GM21825 (cell line): ENCODE results near the gene RASEF.

ENCODE experiments used
- ATAC-seq: cut with Tn5 transposase; IDR thresholded peaks from one replicate; pipeline ENCODE4 v1.9.1; 2021; ENCODE audit warnings: mild to moderate bottlenecking, moderate library complexity; ENCODE audit not compliant: unreplicated experiment

The RASEF gene

GRCh38 chr9:83013867-83014605 is 48.9 kb downstream of the RASEF start:
- ATAC-seq, result no peak

DNA sequence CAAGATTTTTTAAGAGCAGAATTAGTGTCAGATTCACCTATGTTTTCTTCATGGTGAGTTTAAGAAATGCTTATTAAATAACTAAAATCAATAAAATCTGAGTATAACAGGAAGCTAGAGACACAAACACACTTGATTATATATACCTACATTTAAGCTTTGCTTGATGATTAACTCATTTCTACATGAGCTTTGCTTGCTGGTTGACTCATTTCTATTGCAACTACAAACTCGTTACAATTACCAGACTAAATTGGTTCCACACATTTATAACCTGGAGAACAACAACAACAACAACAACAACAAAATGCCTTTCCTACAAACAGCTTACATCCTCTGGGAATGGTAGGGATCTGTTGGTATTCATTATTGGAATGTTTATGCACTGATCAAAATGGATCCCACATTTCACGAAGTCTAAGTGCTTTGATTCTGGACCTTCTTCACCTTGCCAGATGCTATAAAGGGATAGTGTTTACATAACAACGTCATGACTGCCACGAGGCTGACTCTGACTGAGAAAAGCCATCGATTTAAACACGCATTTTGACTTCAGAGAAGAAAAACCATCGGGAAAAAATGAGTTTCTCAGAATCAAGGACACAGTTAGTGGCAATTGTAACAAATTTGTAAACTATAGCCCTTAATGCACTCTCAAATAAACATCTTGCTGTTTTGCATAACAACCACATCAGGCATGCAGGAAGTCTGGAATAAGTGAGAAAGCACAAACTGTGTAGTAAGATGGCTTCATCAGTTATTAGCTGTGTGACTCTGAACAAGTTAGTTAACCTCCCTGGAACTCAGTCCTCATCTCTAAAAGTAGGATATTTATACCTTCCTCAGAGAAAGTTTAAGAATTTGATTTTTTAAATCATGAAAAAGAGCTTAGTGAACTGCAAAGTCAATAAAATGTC is 49.8 kb downstream of the RASEF start:
- ATAC-seq, result no peak

- ATAC-seq, result no peak
Measured at GRCh38 chr9:83012168-83012921, 50.6 kb downstream of the RASEF start.

DNA sequence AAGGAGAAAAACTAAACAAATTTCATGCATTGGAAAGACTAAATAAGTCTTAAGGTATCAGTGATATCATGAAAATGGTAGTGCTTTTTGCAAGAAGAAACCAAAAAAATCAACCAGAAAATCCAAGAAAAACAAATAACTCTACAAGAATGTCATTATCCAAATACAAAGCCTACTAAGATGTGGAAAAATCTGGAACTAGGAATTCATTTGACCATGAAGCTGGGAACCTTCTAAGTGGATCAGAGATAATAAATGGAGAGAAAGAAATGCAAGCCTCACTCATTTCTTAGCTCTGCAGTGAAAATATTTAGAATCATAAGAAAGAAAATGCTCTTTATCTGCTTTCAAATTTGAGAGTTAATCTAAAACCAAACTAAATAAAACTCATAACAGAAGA is 51.3 kb downstream of the RASEF start:
- no peak for ATAC-seq

GRCh38 chr9:83007521-83008300 is 55.2 kb downstream of the RASEF start:
- ATAC-seq, result no peak

GRCh38 chr9:83006378-83006777 is 56.6 kb downstream of the RASEF start:
- no peak for ATAC-seq

DNA sequence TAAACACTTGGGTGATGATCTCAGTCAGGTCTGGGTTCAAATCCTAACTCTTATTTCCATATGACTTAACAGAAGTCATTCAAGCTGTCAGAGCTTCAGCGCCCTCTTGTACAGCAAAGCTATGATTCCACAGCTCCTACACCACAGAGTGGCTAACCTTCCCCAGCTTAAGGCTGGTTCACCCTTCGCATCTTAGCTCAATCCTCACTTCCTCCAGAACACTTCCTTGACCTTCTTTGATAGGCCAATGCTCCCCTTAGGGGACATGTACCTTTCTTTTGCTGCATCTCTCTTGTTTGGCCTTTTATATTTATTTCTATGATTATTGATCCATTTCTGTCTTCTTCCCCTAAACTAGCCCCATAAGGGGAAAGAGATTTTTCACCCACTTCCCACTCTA is 57.0 kb downstream of the RASEF start:
- no peak for ATAC-seq

GRCh38 chr9:83005361-83005760 is 57.6 kb downstream of the RASEF start:
- ATAC-seq, result no peak

- ATAC-seq, result no peak
Measured at GRCh38 chr9:83002329-83002728, 60.6 kb downstream of the RASEF start.

DNA sequence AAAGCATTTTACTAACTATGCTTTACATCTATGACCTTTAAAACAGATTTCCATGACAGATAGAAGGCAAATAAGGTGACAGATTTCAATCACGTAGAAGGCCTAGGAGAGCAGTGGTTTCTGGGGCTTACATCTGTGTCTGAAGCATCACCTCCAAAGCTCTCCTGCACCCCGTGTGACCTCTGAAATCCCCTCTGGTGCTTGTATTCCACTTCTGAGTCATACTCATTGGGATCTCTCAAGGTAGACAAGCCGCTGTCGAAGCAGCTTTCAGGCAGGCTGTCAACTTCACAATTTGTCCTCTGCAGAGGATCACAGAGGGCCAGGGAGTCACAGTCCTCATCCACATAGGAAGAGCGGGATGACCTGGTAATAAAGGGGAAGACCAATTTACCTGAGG is 62.2 kb downstream of the RASEF start:
- ATAC-seq, result no peak

DNA sequence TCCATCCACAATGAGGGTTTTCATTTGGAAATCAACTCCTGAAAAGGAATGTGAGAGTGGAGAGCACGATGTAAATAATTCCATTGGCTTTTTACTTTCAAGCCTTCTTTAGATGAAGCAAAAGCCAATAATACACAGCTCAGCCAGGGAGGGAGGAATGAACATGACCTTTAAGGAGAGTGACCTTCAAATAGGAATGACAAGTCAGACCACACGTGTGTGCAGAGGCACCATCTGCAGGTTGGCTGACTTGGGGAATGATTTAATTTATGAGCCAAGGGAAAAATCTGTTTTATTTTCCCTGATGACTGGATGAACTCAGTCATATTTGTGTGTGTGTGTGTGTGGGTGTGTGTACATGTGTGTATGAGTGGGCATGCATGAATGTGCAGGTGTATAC is 64.5 kb downstream of the RASEF start:
- no peak for ATAC-seq

DNA sequence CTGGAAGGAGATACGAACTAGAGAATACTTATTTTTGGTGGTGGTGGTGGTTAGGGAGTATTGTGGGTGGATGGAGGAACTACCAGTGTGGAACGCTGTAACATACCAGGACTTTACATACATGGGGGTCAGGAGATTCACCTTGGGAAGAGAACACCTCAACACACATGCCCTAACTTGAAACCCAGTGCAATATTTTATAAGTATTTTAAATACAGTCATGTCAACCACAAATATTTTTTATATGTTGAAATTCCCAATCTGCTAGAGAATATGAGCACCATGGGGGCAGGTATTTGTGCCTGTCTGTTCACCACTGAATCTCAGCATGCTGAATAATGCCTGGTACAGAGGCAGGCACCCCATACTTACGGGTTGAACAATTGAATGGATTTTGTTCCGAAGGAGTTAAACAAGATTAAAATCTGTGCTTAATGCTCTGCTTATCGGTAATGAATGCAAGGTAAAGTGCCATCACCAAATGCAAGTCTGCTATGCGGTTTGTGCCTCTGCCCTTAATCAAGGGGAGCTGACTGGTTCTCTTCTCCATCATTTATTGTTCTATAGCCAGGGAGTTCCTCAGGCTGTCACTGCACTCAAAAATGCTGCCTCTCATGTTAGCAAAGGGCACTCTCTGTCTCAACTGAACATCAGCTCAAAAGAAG is 65.3 kb downstream of the RASEF start:
- ATAC-seq, result no peak

DNA sequence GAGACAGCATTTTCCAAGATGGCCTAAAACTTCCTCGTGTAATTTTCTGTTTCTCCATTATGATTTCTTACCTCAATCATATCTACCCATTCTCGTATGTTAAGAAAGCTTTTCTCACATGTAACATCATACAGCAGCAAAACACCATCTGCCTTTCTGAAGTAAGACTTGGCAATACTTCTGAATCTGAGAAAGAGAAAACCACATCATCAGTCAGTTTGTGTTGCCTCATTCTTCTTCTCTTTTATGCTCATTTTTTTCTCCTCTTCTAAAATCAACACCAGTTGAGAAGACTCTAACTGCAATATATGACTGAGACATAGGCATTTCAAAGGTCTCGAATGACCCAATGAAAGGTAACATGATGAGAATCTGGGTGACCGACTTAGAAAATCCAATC is 66.0 kb downstream of the RASEF start:
- ATAC-seq, result no peak

GRCh38 chr9:82993856-82994605 is 68.9 kb downstream of the RASEF start:
- ATAC-seq, result no peak

- ATAC-seq, result no peak
Measured at GRCh38 chr9:82991671-82992070, 71.3 kb downstream of the RASEF start.

DNA sequence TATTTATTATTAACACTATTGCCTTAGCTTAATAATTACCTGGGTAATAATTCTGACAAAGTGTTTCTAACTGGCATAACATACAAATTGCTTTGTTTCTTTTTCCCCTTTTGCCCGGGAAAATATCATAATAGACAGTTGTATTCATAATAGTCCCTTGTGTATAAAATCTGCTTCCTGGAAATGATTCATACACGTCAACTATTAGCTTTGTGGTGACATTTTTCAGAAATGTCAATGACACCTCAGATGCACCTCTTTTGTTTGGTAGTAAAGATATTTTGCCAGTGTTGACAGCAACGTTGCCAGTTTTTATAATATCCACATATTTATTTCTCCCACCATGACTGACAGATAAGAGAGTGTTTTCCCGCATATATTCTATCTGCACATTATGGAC is 73.0 kb downstream of the RASEF start:
- ATAC-seq, result no peak

GRCh38 chr9:82988488-82988887 is 74.5 kb downstream of the RASEF start:
- no peak for ATAC-seq

GRCh38 chr9:82987370-82988189 is 75.4 kb downstream of the RASEF start:
- ATAC-seq, result no peak

GRCh38 chr9:82981552-82981951 is 81.4 kb downstream of the RASEF start:
- no peak for ATAC-seq
